ENCODE results near the gene SLC26A8.

The SLC26A8 gene

GRCh38 chr6:36023996-36024795 is at the start of gene SLC26A8:
Gene SLC26A8 (minus strand): TSS chr6:36024641. CDS start chr6:36019707, 4,934 bp downstream.
- peak within 1 kb of the TSS; percentile 66 for H3K9ac ChIP-seq (ENCODE audit: low read depth, low read length)
- H3K9me3 ChIP-seq (ENCODE audit: insufficient read depth, low read depth, low read length): no peaks in the 10 kb centered on the region
- peak within 1 kb of the TSS; percentile 64 for H3K4me3 ChIP-seq (ENCODE audit: low read length)
- H3K27me3 ChIP-seq (ENCODE audit: insufficient read depth, low read length): peaks cover 13% of the 10 kb centered on the region; the same call in 1 of the 2 replicates
- peaks cover 24% of the 10 kb centered on the region for H3K4me1 ChIP-seq (ENCODE audit: insufficient read depth, low read length)
- no peaks in the 10 kb centered on the region for H3K36me3 ChIP-seq (ENCODE audit: insufficient read depth, low read depth, low read length)
- H3K27ac ChIP-seq (ENCODE audit: low read length): no peak within 1 kb of the TSS

- no peaks in the 10 kb centered on the region for H3K4me1 ChIP-seq (ENCODE audit: insufficient read depth, low read length)
- H3K27me3 ChIP-seq (ENCODE audit: insufficient read depth, low read length): no peaks in the 10 kb centered on the region
- no peaks in the 10 kb centered on the region for H3K9me3 ChIP-seq (ENCODE audit: insufficient read depth, low read depth, low read length)
- no peak overlapping the region for H3K4me3 ChIP-seq (ENCODE audit: low read length)
- no peak overlapping the region for H3K27ac ChIP-seq (ENCODE audit: low read length)
- H3K9ac ChIP-seq (ENCODE audit: low read depth, low read length): no peak overlapping the region
- H3K36me3 ChIP-seq (ENCODE audit: insufficient read depth, low read depth, low read length): peaks cover 37% of the 10 kb centered on the region
Measured at GRCh38 chr6:36073587-36073986, 49.1 kb upstream of the SLC26A8 start.

GRCh38 chr6:36072681-36073080 is 48.2 kb upstream of the SLC26A8 start:
- Histone ChIP-seq H3K27ac (ENCODE audit: low read length) (no peak overlapping the region), H3K9ac (ENCODE audit: low read depth, low read length) (no peak overlapping the region), H3K4me1 (ENCODE audit: insufficient read depth, low read length) (no peaks in the 10 kb centered on the region), H3K36me3 (ENCODE audit: insufficient read depth, low read depth, low read length) (peaks cover 31% of the 10 kb centered on the region), H3K9me3 (ENCODE audit: insufficient read depth, low read depth, low read length) (no peaks in the 10 kb centered on the region), H3K4me3 (ENCODE audit: low read length) (no peak overlapping the region), H3K27me3 (ENCODE audit: insufficient read depth, low read length) (no peaks in the 10 kb centered on the region)

- H3K36me3 ChIP-seq (ENCODE audit: insufficient read depth, low read depth, low read length): peaks cover 22% of the 10 kb centered on the region
- no peak overlapping the region for H3K4me3 ChIP-seq (ENCODE audit: low read length)
- H3K27me3 ChIP-seq (ENCODE audit: insufficient read depth, low read length): no peaks in the 10 kb centered on the region
- no peak overlapping the region for H3K9ac ChIP-seq (ENCODE audit: low read depth, low read length)
- H3K27ac ChIP-seq (ENCODE audit: low read length): no peak overlapping the region
- H3K4me1 ChIP-seq (ENCODE audit: insufficient read depth, low read length): no peaks in the 10 kb centered on the region
- H3K9me3 ChIP-seq (ENCODE audit: insufficient read depth, low read depth, low read length): no peaks in the 10 kb centered on the region
Measured at GRCh38 chr6:36071714-36072113, 47.3 kb upstream of the SLC26A8 start.

GRCh38 chr6:36071281-36071680 is 46.8 kb upstream of the SLC26A8 start:
- Histone ChIP-seq H3K9me3 (ENCODE audit: insufficient read depth, low read depth, low read length) (no peaks in the 10 kb centered on the region), H3K4me1 (ENCODE audit: insufficient read depth, low read length) (no peaks in the 10 kb centered on the region), H3K4me3 (ENCODE audit: low read length) (no peak overlapping the region), H3K27me3 (ENCODE audit: insufficient read depth, low read length) (no peaks in the 10 kb centered on the region), H3K27ac (ENCODE audit: low read length) (no peak overlapping the region), H3K36me3 (ENCODE audit: insufficient read depth, low read depth, low read length) (peaks cover 18% of the 10 kb centered on the region), H3K9ac (ENCODE audit: low read depth, low read length) (no peak overlapping the region)

- peaks cover 9% of the 10 kb centered on the region; the same call in 1 of the 2 replicates for H3K36me3 ChIP-seq (ENCODE audit: insufficient read depth, low read depth, low read length)
- no peak overlapping the region for H3K27ac ChIP-seq (ENCODE audit: low read length)
Measured at GRCh38 chr6:36070252-36070651, 45.8 kb upstream of the SLC26A8 start.

GRCh38 chr6:36069573-36069972 is 45.1 kb upstream of the SLC26A8 start:
- peaks cover 9% of the 10 kb centered on the region; the same call in 1 of the 2 replicates for H3K36me3 ChIP-seq (ENCODE audit: insufficient read depth, low read depth, low read length)

More at GRCh38 chr6:36070252-36070651, 45.8 kb upstream of the SLC26A8 start:
- no peaks in the 10 kb centered on the region for H3K27me3 ChIP-seq (ENCODE audit: insufficient read depth, low read length)
- no peak overlapping the region for H3K4me3 ChIP-seq (ENCODE audit: low read length)
- H3K9me3 ChIP-seq (ENCODE audit: insufficient read depth, low read depth, low read length): no peaks in the 10 kb centered on the region
- H3K9ac ChIP-seq (ENCODE audit: low read depth, low read length): no peak overlapping the region
- no peaks in the 10 kb centered on the region for H3K4me1 ChIP-seq (ENCODE audit: insufficient read depth, low read length)

GRCh38 chr6:36068586-36068985 is 44.1 kb upstream of the SLC26A8 start:
- Histone ChIP-seq H3K27me3 (ENCODE audit: insufficient read depth, low read length) (no peaks in the 10 kb centered on the region), H3K9ac (ENCODE audit: low read depth, low read length) (no peak overlapping the region), H3K36me3 (ENCODE audit: insufficient read depth, low read depth, low read length) (peaks cover 5% of the 10 kb centered on the region; the same call in 1 of the 2 replicates), H3K4me3 (ENCODE audit: low read length) (no peak overlapping the region), H3K4me1 (ENCODE audit: insufficient read depth, low read length) (no peaks in the 10 kb centered on the region), H3K27ac (ENCODE audit: low read length) (no peak overlapping the region), H3K9me3 (ENCODE audit: insufficient read depth, low read depth, low read length) (no peaks in the 10 kb centered on the region)

More at GRCh38 chr6:36069573-36069972, 45.1 kb upstream of the SLC26A8 start:
- Histone ChIP-seq H3K27ac (ENCODE audit: low read length) (no peak overlapping the region), H3K4me1 (ENCODE audit: insufficient read depth, low read length) (no peaks in the 10 kb centered on the region), H3K9me3 (ENCODE audit: insufficient read depth, low read depth, low read length) (no peaks in the 10 kb centered on the region), H3K4me3 (ENCODE audit: low read length) (no peak overlapping the region), H3K9ac (ENCODE audit: low read depth, low read length) (no peak overlapping the region), H3K27me3 (ENCODE audit: insufficient read depth, low read length) (no peaks in the 10 kb centered on the region)

GRCh38 chr6:36068012-36068392 is 43.6 kb upstream of the SLC26A8 start:
- Histone ChIP-seq H3K27ac (ENCODE audit: low read length) (no peak overlapping the region), H3K9me3 (ENCODE audit: insufficient read depth, low read depth, low read length) (no peaks in the 10 kb centered on the region), H3K36me3 (ENCODE audit: insufficient read depth, low read depth, low read length) (0 out of 2 replicates have a peak, but pooled peaks cover 2% of the 10 kb centered on the region), H3K9ac (ENCODE audit: low read depth, low read length) (no peak overlapping the region), H3K27me3 (ENCODE audit: insufficient read depth, low read length) (no peaks in the 10 kb centered on the region), H3K4me3 (ENCODE audit: low read length) (no peak overlapping the region), H3K4me1 (ENCODE audit: insufficient read depth, low read length) (no peaks in the 10 kb centered on the region)

GRCh38 chr6:36067374-36068011 is 43.1 kb upstream of the SLC26A8 start:
- no peaks in the 10 kb centered on the region for H3K27me3 ChIP-seq (ENCODE audit: insufficient read depth, low read length)
- no peaks in the 10 kb centered on the region for H3K4me1 ChIP-seq (ENCODE audit: insufficient read depth, low read length)
- no peak overlapping the region for H3K4me3 ChIP-seq (ENCODE audit: low read length)
- no peak overlapping the region for H3K27ac ChIP-seq (ENCODE audit: low read length)
- no peak overlapping the region for H3K9ac ChIP-seq (ENCODE audit: low read depth, low read length)
- H3K36me3 ChIP-seq (ENCODE audit: insufficient read depth, low read depth, low read length): no peaks in the 10 kb centered on the region
- no peaks in the 10 kb centered on the region for H3K9me3 ChIP-seq (ENCODE audit: insufficient read depth, low read depth, low read length)

GRCh38 chr6:36066817-36067216 is 42.4 kb upstream of the SLC26A8 start:
- no peak overlapping the region for H3K27ac ChIP-seq (ENCODE audit: low read length)
- H3K27me3 ChIP-seq (ENCODE audit: insufficient read depth, low read length): no peaks in the 10 kb centered on the region
- no peaks in the 10 kb centered on the region for H3K4me1 ChIP-seq (ENCODE audit: insufficient read depth, low read length)
- H3K9me3 ChIP-seq (ENCODE audit: insufficient read depth, low read depth, low read length): no peaks in the 10 kb centered on the region
- H3K36me3 ChIP-seq (ENCODE audit: insufficient read depth, low read depth, low read length): no peaks in the 10 kb centered on the region
- H3K4me3 ChIP-seq (ENCODE audit: low read length): no peak overlapping the region
- no peak overlapping the region for H3K9ac ChIP-seq (ENCODE audit: low read depth, low read length)

- peaks cover 4% of the 10 kb centered on the region; the same call in 1 of the 2 replicates for H3K36me3 ChIP-seq (ENCODE audit: insufficient read depth, low read depth, low read length)
Measured at GRCh38 chr6:36065916-36066315, 41.5 kb upstream of the SLC26A8 start.

More at GRCh38 chr6:36065916-36066315, 41.5 kb upstream of the SLC26A8 start:
- H3K9me3 ChIP-seq (ENCODE audit: insufficient read depth, low read depth, low read length): no peaks in the 10 kb centered on the region
- H3K4me1 ChIP-seq (ENCODE audit: insufficient read depth, low read length): no peaks in the 10 kb centered on the region
- H3K27me3 ChIP-seq (ENCODE audit: insufficient read depth, low read length): no peaks in the 10 kb centered on the region
- H3K9ac ChIP-seq (ENCODE audit: low read depth, low read length): no peak overlapping the region
- no peak overlapping the region for H3K27ac ChIP-seq (ENCODE audit: low read length)
- no peak overlapping the region for H3K4me3 ChIP-seq (ENCODE audit: low read length)
